Measurements from ENCODE around the gene B4GALNT3. TPM values are rescaled to one million over a fixed set of nuclear protein-coding genes. Genes with fewer than 3 reads are reported as not detected.

The B4GALNT3 gene
- total RNA-seq, 3 donors from 2014 or later (not counting 1 experiment from before 2014, with no cell fraction given) = 0.93 to 4.2 TPM; not detected in 1

GRCh38 chr12:549476-550082 lies 89.8 kb downstream of the B4GALNT3 start:
- Histone ChIP-seq H3K36me3 (ENCODE audit: control insufficient read depth, insufficient read depth, low read length) (no peaks in the 10 kb centered on the region), H3K27ac (ENCODE audit: low read length) (no peak overlapping the region), H3K27me3 (ENCODE audit: control insufficient read depth, insufficient read depth, low read length) (no peaks in the 10 kb centered on the region), H3K4me1 (ENCODE audit: control insufficient read depth, insufficient read depth, low read length) (peaks cover 22% of the 10 kb centered on the region), H3K4me3 (ENCODE audit: low read length) (no peak overlapping the region), H3K9me3 (ENCODE audit: control insufficient read depth, insufficient read depth, low read length) (no peaks in the 10 kb centered on the region)
- H3K27ac Mint-ChIP-seq = peak overlapping the region in 1 of 2 donors; percentile 49
- DNase-seq = no peak
- 92% methylated on average over 28 of the region's 29 CpGs for WGBS (ENCODE audit: insufficient coverage)
- no peaks in the 10 kb centered on the region for H3K36me3 Mint-ChIP-seq
- H3K4me1 Mint-ChIP-seq = peaks cover 27 to 57% of the 10 kb centered on the region in 2 donors
- H3K4me3 Mint-ChIP-seq = no peak overlapping the region
- no peak for TF ChIP-seq CTCF (IDR thresholded peaks at IDR 0.05)
- peaks cover 0 to 2% of the 10 kb centered on the region in 2 donors for H3K27me3 Mint-ChIP-seq (ENCODE audit: low read depth in 2 of 2)
- intact Hi-C loops (cut with micrococcal nuclease) = no loop called here
- no peak for ATAC-seq
- no peaks in the 10 kb centered on the region for H3K9me3 Mint-ChIP-seq

GRCh38 chr12:550473-551260 lies 90.9 kb downstream of the B4GALNT3 start:
- H3K9me3 ChIP-seq (ENCODE audit: control insufficient read depth, insufficient read depth, low read length) = no peaks in the 10 kb centered on the region
- H3K36me3 ChIP-seq (ENCODE audit: control insufficient read depth, insufficient read depth, low read length) = no peaks in the 10 kb centered on the region
- no peak for ATAC-seq
- H3K4me1 ChIP-seq (ENCODE audit: control insufficient read depth, insufficient read depth, low read length) = peaks cover 22% of the 10 kb centered on the region
- no peaks in the 10 kb centered on the region for H3K9me3 Mint-ChIP-seq
- no peaks in the 10 kb centered on the region for H3K27me3 Mint-ChIP-seq (ENCODE audit: low read depth in 2 of 2)
- H3K27me3 ChIP-seq (ENCODE audit: control insufficient read depth, insufficient read depth, low read length) = no peaks in the 10 kb centered on the region
- WGBS (ENCODE audit: insufficient coverage) = 85% methylated on average over 17 of the region's 18 CpGs
- no peak for DNase-seq
- H3K4me3 ChIP-seq (ENCODE audit: low read length) = no peak overlapping the region
- no peak for TF ChIP-seq CTCF (IDR thresholded peaks at IDR 0.05)
- H3K36me3 Mint-ChIP-seq = no peaks in the 10 kb centered on the region
- H3K4me1 Mint-ChIP-seq = peaks cover 22 to 57% of the 10 kb centered on the region in 2 donors
- H3K27ac ChIP-seq (ENCODE audit: low read length) = no peak overlapping the region
- H3K4me3 Mint-ChIP-seq = no peak overlapping the region
- intact Hi-C loops (cut with micrococcal nuclease) = no loop called here
- peak overlapping the region in 1 of 2 donors; percentile 95 for H3K27ac Mint-ChIP-seq

- H3K9me3 Mint-ChIP-seq = no peaks in the 10 kb centered on the region
- no peak for TF ChIP-seq CTCF (IDR thresholded peaks at IDR 0.05)
- Histone ChIP-seq H3K36me3 (ENCODE audit: control insufficient read depth, insufficient read depth, low read length) (no peaks in the 10 kb centered on the region), H3K4me3 (ENCODE audit: low read length) (no peak overlapping the region), H3K27ac (ENCODE audit: low read length) (no peak overlapping the region), H3K9me3 (ENCODE audit: control insufficient read depth, insufficient read depth, low read length) (no peaks in the 10 kb centered on the region), H3K27me3 (ENCODE audit: control insufficient read depth, insufficient read depth, low read length) (no peaks in the 10 kb centered on the region), H3K4me1 (ENCODE audit: control insufficient read depth, insufficient read depth, low read length) (peaks cover 11% of the 10 kb centered on the region)
- no peaks in the 10 kb centered on the region for H3K36me3 Mint-ChIP-seq
- peak overlapping the region in 1 of 2 donors; percentile 95 for H3K27ac Mint-ChIP-seq
- no peak overlapping the region for H3K4me3 Mint-ChIP-seq
- intact Hi-C loops (cut with micrococcal nuclease) = no loop called here
- no peak for DNase-seq
- no peak for ATAC-seq
- 80% methylated on average over 6 of the region's 6 CpGs for WGBS (ENCODE audit: insufficient coverage)
- H3K4me1 Mint-ChIP-seq = peaks cover 13 to 60% of the 10 kb centered on the region in 2 donors
- H3K27me3 Mint-ChIP-seq (ENCODE audit: low read depth in 2 of 2) = no peaks in the 10 kb centered on the region
Observed at GRCh38 chr12:552466-552865, 92.7 kb downstream of the B4GALNT3 start.

Measured in natural killer cell (primary cell).